NCI-H1048 (cell line): Measurements from ENCODE around the gene ZCRB1.

Source experiments
- DNase-seq: peaks from one replicate; lab custom pipeline; 2025; lab: John Stamatoyannopoulos, UW

ZCRB1 gene

DNA sequence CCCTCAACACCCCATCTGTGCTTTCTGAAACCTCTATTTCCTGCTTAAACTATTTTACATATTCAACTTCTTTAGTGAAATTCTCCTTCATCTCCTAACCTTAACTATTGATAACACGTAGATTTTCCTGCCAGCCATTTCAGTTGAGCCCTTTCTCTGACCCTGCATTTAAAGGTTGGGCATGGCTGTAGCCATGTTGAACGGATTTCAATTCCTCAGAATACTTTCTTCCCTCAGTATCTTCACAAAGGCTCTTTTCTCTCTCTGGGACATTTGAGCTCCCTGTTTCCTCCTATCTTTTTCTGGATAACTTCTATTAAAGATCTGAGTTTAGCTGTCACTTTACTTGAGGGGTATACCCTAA, 1.3 kb upstream of the ZCRB1 start:
- DNase-seq = no peak

DNA sequence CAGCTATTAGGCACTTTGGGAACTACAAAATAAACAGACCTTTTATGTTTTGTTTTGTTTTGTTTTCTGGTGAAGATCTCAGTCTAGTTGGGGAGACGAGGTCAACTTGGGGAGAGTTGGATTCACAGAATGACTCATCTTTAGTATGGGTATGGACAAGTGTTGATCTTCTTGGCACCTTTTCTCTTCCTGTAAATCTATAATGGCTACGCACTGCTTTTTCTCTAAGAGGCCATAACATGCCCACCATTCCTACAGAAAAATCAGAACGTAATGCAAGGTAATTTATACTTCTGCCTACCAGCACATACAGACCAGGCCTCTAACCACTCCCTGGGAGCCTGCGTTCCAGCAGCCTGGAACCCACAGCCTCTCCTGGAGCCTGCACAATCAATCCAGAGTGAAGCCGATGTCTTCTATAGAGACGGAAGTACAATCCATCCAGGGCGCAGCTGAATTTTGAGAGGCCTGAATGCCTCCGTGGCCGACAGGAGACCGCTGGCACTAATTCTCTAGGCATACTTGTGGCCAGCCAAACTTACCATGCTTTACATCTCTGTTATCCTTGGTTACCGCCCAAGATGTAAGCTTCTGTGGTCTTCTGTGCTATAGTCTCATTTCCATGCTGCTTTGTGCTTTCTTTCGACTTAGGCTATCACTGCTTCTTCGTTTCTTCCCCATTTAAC, 790 bp upstream of the ZCRB1 start:
- DNase-seq = no peak

DNA sequence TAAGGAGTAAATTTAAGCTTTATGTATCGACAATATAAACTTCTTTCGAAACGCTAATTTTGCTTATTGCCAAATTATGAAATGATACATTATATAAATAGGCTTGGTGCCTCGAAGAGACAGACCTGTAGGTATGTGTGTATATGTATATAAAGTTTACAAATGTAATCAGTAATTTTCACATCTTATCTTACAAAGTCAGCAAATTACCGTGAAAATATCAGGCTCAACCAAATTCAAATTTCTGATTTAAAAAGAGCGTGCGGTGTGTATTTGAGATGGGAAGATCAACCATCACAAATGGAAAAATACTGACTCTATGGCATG, 605 bp downstream of the ZCRB1 start:
- no peak for DNase-seq

DNA sequence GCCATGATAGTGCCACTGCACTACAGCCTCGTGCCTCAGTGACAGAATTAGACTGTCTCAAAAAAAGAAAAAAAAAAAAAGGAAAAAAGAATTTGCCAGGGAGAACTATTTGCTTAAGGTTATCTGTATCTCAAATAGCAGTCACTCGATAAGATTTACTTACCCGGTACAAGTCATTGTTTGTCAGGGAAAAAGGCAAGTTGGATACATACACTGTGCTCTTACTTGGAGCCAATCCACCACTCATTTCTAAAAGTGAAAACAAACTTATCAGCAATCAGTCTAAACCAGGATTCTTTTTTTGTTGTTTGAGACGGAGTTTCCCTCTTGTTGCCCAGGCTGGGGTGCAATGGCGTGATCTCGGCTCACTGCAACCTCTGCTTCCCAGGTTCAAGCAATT, 2.0 kb downstream of the ZCRB1 start:
- DNase-seq = no peak

DNA sequence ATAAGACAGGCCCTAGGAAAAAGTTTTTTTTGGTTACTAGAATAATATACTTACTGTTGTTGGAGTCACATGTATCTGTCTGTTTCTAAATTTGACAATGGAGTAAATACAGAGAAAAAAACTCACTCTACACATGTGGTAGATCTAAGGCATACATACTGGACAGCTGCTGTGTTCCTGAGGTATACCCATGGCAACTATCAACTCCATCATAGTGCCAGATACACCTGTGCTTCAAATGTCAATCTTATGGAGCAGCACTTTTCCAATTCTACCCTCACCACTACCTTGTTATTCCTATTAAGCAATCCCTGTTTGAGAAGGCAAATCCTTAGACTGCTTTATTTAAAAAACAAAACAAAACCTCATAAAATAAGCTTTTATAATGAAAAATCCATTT, 3.3 kb downstream of the ZCRB1 start:
- no peak for DNase-seq

DNA sequence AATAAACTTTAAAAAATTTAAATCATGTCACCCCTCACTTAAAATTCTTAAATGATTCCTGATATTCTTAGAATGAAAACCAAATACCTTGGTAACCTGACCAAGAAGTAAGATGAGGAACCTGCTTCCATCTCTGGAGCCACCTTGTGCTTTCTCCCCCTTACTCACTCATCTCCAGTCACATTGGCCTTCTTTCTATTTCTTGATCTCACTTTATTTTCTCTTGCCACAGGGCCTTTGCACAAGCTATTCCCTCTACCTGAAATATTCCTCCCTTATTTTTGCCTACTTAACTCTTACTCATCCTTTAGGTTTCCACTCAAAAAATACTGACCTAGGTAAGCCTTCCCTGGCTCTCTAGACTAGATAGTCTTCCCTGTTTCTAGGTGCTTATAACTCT, 5.1 kb downstream of the ZCRB1 start:
- no peak for DNase-seq

DNA sequence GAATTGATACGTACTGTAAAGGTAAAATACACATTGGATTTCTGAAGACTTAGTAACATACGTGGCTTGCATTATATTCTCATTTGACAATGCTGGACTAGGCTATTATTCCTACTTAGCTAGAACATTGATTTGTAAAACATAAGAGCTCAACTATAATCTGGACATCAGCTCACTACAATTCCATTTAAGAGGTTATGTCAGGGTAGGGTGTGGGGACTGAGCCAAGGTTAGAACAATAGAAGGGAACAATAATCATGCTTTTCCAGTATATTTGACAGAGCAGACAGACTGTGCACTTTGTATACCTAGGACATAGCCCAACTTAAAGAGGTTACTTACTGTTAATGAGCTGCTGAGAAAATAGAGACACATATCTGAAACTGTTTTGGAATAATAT, 10.8 kb downstream of the ZCRB1 start:
- no peak for DNase-seq

DNA sequence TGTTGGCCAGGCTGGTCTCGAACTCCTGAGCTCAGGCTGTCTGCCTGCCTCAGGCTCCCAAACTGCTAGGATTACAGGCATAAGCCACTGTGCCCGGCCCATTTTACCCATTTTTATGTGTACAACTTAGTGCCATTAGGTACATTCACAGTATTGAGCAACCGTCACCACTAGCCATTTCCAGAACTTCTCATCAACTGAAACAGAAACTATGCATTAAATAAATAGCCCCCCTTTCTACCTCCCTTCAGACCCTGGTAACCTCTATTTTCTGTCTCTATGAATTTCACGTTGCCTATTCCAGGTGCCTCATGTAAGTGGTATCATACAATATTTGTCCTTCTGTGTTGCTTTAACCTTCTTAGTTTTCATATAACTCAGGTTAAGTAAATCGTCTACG, 15.9 kb downstream of the ZCRB1 start:
- DNase-seq = no peak

DNA sequence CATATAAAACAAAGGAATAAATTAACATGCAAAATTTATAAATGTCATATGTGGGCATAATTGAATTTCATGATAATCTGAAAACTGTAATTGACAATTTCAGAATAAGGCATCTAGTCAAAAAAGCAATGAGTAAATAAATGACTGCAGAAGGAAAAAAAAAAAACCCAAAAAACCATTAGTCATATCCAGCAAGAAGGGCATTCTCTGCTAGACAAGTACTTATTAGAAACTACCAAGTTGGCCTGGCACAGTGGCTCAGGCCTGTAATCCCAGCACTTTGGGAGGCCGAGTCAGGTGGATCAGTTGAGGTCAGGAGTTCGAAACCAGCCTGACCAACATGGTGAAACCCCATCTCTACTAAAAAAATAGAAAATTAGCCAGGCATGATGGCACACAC, 17.5 kb downstream of the ZCRB1 start:
- DNase-seq = no peak

DNA sequence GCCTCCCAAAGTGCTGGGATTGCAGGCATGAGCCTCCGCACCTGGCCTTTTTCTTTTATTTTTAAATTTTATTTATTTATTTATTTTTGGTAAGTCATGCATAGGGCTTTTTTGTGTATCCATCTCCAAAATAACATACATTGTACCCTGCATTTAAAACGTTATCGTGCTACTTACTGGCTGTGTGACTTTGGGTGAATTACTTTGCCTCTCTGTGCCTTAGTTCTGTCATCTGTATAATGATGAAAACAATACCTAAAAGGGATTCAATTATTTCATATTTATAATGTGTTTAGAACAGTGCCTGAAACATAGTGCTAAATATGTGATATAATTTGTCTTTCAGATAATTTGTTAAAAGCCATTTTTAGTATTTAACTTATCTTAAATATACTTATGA, 19.6 kb downstream of the ZCRB1 start:
- DNase-seq = no peak

DNA sequence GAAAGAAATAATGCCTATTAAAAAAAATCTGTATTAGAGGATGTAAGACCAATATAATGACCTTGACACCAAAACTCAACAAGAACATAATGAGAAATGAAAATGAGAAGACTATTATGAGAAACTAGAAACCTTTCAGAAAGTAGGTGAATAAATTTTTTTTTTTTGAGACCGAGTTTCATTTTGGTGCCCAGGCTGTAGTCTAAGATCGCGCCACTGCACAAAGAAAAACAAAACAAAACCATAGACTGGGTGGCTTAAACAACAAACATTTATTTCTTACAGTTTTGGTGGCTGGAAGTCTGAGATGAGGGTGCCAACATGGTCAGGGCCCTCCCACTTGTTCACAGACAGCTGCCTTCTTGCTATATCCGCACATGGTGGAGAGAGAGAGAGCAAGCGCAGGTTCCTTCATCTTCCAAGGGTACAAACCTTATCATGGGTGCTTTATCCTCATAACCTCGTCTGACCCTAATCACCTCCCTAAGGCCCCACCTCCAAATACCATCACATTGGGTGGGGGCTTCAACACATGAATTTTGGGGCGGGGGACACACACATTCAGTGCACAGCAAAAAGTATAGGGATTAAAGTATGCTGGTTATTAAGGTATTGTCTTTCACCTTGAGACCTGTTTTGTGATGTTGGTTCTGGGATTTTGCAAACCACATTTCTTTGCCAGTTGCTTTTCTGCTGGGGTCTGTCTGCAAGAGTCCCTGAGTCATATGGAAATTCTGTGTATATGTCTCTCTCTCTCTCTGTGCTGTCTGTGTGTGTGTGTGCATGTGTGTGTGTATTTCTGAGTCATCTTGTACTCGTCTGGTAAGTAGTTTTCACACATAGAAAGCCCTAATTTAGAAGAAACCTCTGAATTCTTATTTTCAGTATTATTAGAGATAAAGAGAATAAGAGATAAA, 26.2 kb downstream of the ZCRB1 start:
- no peak for DNase-seq

DNA sequence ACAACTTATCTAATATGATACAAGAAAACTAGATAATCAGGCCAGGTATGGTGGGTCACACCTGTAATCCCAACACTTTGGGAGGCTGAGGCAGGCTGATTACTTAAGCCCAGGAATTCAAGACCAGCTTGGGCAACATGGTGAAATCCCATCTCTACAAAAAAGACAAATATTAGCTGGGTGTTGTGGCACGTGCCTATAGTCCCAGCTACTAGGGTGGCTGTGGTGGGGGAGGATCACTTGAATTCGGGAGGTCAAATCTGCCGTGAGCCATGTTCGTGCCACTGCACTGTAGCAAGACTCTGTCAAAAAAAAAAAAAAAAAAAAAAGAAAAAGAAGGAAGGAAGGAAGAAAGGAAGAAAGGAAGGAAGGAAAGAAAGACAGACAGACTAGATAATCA, 27.0 kb downstream of the ZCRB1 start:
- DNase-seq = no peak

DNA sequence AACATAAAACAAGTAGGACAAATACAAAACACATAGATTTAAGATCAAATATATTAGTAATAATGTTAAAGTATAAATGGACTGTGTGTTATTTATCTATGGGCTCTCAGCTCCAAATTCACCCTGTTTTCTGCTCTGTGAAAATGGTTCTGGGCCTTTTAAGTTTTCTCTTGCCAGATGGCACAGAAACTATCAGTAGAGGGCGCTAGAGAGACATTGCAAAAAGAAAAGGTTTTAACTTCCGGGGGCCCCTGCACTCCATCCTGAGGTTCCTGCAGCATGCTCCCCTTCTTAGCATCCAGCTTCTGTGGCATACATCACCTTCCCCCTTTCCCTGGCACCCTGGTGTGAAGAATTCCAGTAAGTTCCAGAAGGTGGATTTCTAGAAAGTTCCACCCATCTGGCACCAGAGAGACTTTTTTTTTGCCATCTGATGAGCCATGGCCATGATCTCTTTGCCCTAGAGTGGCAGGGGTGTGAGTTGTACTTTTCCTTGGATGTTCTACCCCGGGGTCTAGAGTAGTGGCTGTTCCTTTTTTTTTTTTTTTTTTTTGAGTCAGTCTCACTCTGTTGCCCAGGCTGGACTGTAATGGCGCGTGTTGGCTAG, 29.3 kb downstream of the ZCRB1 start:
- DNase-seq = no peak

DNA sequence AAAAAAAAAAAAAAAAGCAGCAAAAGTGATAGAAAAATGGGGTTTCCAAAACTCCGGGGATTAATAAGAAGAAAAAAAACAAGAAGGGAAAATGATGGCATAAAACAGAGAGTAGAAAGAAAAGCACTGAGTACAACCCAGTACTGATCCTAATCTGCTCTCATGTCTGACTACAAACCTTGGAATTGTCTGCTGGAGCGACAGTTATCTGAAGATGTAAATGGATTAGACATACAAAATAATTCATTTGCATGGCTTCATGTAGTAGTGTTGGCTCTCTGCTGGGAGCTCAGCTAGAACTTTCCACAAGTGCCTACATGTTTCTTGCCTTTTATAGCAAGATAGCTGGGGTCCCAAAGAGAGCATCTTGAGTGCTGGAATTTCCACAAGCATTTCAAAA, 34.2 kb downstream of the ZCRB1 start:
- DNase-seq = no peak

DNA sequence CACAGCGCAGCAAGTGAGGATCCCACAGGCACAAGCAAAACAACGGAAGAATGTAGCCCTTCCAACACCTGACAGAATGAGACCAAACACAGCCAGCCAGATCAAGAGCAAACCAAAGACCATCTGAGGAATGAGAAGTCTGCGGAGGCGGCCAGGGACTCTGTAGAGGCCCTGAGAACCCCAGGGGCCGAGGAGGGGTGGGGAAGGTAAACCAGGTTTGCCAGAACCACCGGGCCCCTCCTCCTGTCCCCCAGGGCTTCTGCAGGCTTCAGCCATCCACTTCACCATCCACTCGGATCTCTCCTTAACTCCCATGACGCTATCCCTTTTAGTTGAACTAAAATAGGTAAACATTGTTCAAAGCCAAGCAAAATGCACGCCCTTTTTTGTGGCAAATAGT, 37.4 kb downstream of the ZCRB1 start:
- no peak for DNase-seq

DNA sequence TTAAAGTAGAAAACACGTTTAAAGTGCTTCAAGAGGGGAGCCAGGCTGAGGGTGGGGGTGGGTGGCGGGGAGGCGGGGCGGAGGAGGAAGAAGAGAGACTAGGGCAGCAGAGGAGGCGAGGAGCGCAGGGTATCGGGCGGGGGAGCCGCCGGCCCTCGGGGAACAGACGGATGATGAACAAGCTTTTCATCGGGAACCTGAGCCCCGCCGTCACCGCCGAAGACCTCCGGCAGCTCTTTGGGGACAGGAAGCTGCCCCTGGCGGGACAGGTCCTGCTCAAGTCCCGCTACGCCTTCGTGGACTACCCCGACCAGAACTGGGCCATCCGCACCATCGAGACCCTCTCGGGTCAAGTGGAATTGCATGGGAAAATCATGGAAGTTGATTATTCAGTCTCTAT, 39.2 kb downstream of the ZCRB1 start:
- DNase-seq = no peak

DNA sequence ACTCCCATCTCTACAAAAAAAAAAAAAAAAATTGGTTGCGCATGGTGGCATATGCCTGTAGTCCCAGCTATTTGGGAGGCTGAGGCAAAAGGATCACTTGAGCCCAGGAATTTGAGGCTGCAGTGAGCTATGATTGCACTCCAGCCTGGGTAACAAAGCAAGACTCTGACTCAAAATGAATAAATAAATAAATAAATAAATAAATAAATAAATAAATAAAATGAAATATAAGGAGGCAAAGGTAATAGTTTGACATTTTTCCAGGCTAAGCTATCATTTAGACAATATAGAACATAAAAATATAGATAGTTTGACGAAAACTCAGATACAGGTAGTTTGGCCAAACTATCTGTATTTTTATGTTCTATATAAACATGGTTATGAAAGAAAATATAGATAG, 40.5 kb downstream of the ZCRB1 start:
- DNase-seq = no peak

DNA sequence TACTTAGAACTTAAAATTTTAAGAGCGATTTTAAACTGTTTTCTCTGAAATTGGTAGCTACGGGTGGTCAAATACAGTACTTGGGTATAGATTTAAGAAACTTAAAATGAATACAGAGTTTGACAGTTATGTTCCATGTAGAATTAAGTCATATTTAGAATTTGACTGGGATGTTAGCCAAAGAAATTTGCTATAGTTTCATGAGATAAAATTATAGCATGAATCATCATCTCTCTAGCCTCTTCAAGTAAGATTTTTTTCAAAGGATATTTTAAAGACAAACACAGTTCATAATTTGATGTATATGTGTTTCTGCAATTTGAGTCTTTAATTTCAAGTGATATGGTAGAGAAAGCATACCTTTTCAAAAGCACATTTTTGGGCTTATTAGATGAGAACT, 41.0 kb downstream of the ZCRB1 start:
- DNase-seq = no peak

DNA sequence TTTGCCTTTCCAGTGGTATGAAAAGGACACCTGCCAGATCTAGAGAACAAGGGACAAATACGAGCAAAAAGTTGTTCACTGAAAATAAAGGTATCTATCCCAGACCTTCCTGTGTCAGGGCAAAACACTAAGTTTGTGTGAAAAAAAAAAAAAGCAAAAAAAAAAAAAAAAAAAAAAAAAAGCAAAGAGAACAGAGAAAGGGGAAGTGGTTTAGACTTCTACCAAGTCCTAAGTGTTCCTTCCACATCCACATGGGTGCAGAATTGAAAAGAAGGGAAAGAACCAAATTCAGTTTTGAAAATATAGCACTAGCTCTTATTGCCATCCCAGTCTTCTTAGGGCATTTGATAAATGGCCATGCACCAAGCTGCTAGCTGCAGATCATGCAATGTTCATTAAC, 41.7 kb downstream of the ZCRB1 start:
- no peak for DNase-seq

DNA sequence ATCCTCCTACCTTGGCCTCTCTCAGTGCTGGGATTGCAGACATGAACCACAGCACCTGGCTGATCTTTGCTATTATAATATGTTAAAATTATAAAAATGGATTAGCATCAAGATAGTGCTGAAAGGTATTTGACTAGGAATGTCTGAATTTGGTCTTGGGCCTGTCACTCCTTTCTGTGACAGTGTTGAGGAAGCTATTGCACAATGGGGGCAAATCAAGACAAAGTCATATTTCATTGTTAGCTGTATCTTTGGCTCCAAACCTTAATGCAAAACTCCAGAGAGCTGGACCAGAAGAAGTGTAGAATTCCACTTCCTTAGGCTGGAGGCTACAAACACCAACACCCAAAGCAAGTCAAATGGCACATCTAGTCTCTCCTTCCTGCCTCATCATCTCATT, 42.2 kb downstream of the ZCRB1 start:
- no peak for DNase-seq

DNA sequence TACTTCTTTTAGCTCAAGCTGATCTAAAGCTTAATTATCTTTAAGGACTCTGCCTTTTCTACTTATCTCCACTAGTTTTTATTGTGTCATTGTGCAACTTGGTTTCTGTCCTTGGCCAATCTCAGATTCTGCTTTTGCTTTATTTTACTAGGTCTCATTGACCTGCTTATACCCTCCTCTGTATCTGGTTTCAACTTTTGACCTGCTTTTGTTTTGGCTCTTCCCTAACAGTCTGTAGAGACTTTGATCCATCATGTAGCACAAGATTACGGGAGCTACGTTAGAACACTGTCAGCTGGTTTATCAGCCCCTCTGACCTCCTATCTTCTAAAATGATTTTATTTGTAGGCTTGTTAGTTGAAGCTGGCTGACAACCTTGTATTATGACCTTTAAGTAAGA, 43.6 kb downstream of the ZCRB1 start:
- no peak for DNase-seq

DNA sequence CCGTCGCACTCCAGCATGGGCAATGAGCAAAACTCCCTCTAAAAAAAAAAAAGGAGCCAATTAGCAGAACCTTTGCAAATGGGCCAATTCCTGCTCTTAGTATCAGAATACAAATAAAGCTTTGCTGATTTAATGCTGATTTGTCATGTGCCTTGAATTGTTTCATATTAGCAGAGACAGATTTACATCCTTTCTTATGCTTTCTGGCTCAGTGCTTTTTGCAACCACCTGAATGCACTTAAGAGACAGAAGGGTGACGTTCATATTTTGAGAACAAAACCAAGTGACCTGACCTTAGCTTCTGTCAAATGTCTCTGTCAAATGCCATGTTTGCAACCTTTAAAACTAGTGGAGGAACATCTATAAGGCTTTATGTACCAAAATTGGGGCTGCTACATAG, 44.0 kb downstream of the ZCRB1 start:
- no peak for DNase-seq

DNA sequence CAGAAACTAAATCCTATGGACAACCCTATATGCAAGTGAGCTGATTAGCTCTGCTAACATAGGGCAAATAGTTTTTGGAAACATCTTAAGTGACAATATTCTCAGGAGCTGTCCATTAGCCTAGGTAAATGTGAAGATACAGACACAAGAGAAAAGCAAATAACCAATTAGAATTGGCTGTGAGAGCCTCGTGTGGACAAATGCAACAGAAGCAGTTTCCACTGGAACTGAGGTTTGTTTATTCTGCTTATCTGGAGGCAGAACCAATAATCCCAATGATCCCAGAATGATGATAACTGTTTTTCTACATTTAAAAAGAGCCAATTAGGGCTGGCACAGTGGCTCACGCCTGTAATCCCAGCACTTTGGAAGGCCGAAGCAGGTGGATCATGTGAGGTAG, 44.6 kb downstream of the ZCRB1 start:
- DNase-seq = no peak

DNA sequence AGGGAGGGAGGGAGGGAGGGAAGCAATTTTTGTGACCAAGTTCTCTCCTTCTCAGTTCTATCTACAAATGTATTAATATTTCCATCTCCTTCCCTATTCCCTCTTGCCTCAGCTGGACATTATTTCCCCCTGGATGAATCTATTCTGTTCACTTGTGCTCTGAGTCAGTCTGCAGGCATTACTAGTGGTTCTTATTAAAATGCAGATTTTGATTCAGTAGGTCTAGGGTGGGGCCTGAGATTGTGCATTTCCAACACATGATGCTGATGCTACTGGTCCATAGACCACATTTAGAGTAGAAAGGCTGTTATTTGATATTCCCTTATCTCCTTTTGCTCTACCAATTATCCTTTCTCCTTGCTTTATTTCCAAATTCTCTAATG, 47.8 kb downstream of the ZCRB1 start:
- DNase-seq = no peak
